Breast epithelium (tissue), 4 donors: ENCODE measurements around the gene HIC1. TPM values are rescaled to one million over a fixed set of nuclear protein-coding genes. Genes with fewer than 3 reads are reported as not detected.

Experiments
- DNase-seq, 2 donors: peaks; one replicate each; pipeline ENCODE4 v3.0.0-alpha.2; 2019; ENCODE audit warnings: low spot score in 2 of 2
- H3K27ac ChIP-seq, 2 donors: fragments of 200-600 bp; sonication (generic) in 1 of 2; one replicate each; pipeline ENCODE4 v1.5.1; 2016 to 2019; ENCODE audit warnings: mild to moderate bottlenecking in 1 of 2
- H3K27me3 ChIP-seq, 2 donors: fragments of 200-600 bp; sonication (generic) in 1 of 2; one replicate each; pipeline versions ENCODE4 v1.5.1 to v1.6.0; 2017 to 2019; ENCODE audit warnings: control low read depth in 1 of 2, mild to moderate bottlenecking in 1 of 2
- H3K36me3 ChIP-seq: fragments of 200-600 bp; one replicate; pipeline ENCODE4 v1.5.1; 2019
- H3K4me1 ChIP-seq, 2 donors: fragments of 200-600 bp; sonication (generic); one replicate each; pipeline ENCODE4 v1.5.1; 2016 to 2019; ENCODE audit warnings: control low read depth in 1 of 2
- H3K4me3 ChIP-seq, 3 donors: fragments of 200-600 bp; sonication (generic); 1 replicate in 2 of 3; 2 replicates in 1 of 3; pipeline ENCODE4 v1.5.1; 2016 to 2019; ENCODE audit warnings: mild to moderate bottlenecking in 3 of 3, moderate library complexity in 2 of 3
- H3K9me3 ChIP-seq, 2 donors: fragments of 200-600 bp; sonication (generic) in 1 of 2; one replicate each; pipeline ENCODE4 v1.5.1; 2016 to 2019; ENCODE audit warnings: control low read depth in 1 of 2
- CTCF ChIP-seq, 3 donors: fragments of 450-650 bp; IDR thresholded peaks; one replicate each; pipeline ENCODE4 v1.5.1; 2016 to 2017; ENCODE audit warnings: antibody characterized with exemption in 3 of 3, mild to moderate bottlenecking in 3 of 3, moderate library complexity in 3 of 3
- POLR2A ChIP-seq: fragments of 450-650 bp; IDR thresholded peaks from one replicate; pipeline ENCODE4 v1.6.1; 2016; ENCODE audit warnings: antibody characterized with exemption, mild to moderate bottlenecking, moderate library complexity
- POLR2AphosphoS5 ChIP-seq, 3 donors: sonication (generic); formaldehyde crosslinking; IDR thresholded peaks; one replicate each; pipeline ENCODE4 v1.6.1; 2017; ENCODE audit warnings: antibody characterized with exemption in 3 of 3
- intact Hi-C: fragments of 100-400 bp; cut with DNase I; formaldehyde crosslinking; loops from one replicate; pipeline ENCODE4 v1.15.1; 2023; ENCODE audit warnings: low total_unique reads
- total RNA-seq, 3 donors: library from RNA; depleted of rRNA; stranded (reverse); fragments of >200 nt; gene quantifications; one replicate each; pipeline ENCODE4 v1.1.0, GENCODE V29; 2016

Gene HIC1
- total RNA-seq, 3 donors from 2014 or later: 12.6 to 16.4 (median 12.7) TPM

DNA sequence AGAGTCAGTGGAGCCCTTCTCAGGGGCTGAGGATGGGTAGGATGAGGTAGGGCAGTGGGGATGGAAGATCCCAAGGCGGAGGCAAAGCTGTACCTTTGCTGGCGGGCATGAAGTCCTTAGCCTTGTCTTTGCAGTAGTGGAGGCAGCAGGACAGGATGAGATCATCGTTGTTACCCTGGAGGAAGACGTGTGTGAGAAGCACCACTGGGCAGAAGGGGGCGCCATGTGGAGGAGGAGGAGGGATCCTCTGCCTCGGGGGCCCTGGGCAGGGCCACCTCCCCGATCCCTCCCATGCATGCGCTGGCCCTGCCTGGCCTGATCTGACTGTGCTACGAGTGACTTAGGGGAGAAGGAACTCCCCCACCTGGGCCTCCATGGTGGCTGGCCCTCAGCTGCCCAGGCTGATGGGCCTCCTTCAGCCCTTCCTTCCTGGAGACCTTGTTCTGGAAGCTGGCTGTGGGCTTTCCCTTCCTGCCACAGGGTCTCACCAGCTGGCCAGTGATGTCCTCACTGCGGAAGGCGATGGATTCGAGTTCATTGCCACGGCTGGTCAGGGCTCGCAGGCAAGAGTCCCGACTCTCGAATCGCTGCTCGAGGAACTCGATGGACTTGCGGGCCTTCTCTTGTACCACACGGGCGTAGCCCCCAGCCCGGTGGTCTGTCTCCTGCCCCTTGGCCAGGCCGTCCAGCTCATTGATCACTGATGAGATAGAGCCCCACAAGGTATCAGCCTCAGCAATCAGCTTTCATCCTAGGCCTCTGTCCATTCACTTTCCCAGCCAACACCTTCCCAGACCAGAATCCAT is 10.3 kb downstream of the HIC1 start:
- no peak for DNase-seq
- intact Hi-C loops: no loop called here
- Histone ChIP-seq H3K27me3 (no peaks in the 10 kb centered on the region), H3K27ac (peak overlapping the region; percentile 74 to 89), H3K4me3 (no peak overlapping the region), H3K36me3 (no peaks in the 10 kb centered on the region), H3K9me3 (no peaks in the 10 kb centered on the region), H3K4me1 (peaks cover 11 to 12% of the 10 kb centered on the region in 2 donors)
- TF ChIP-seq POLR2A (no peak), POLR2AphosphoS5 (IDR thresholded peaks at IDR 0.05) (no peak), CTCF (IDR thresholded peaks at IDR 0.05) (no peak)

DNA sequence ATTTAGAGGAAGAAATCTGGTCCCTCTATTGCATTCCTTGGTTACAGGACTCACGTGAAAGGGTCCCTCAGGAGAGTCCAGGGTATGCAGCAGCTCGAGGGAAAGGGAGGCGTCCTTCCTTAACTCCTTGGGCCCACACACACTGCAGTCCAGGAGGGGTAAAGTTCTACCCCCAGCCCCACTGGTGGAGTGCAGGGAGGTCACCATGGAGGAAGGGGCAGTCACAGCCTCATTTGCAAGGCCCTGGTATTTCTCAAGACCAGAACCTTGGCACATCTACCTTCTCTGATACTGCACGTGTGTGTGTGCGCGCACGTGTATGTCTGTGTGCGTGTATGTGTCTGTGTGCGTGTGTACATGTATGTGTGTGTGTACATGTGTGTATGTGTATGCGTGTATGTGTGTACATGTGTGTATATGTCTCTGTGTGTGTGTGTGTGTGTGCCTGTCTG is 11.1 kb downstream of the HIC1 start:
- intact Hi-C loops: no loop called here
- DNase-seq: no peak
- Histone ChIP-seq H3K4me3 (no peak overlapping the region), H3K27ac (peak overlapping the region; percentile 74 to 89), H3K9me3 (no peaks in the 10 kb centered on the region), H3K36me3 (no peaks in the 10 kb centered on the region), H3K4me1 (peaks cover 11 to 12% of the 10 kb centered on the region in 2 donors), H3K27me3 (no peaks in the 10 kb centered on the region)
- TF ChIP-seq POLR2A: no peak
- peak; percentile 26 to 61 (median 36) for TF ChIP-seq POLR2AphosphoS5 (IDR thresholded peaks at IDR 0.05)

DNA sequence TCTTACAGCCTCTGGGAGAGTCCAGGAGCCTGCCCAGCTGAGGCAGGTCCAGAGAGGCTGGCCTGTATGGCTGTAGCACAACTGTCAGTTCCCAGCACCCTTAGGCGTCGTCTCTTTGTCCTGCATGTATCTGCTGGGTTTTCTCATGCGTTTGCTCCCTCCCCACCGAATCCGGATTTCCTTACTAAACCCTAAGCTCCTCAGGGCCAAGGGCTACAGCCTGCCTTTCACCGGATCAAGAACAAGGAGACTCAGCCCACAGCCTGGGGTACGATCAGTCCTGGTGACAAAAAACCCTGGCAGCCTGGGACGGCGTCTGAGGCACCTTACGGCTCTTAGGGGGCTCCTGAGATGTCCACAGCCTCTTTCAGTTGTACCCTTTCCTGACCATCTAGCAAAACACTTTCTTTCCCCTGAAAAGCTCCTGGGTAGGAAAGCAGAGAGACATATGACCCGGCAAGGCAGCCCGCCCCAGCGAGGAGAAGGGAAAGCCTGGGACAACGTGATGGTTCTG is 12.2 kb downstream of the HIC1 start:
- no peak overlapping the region for H3K4me3 ChIP-seq
- H3K9me3 ChIP-seq: no peaks in the 10 kb centered on the region
- H3K27ac ChIP-seq: peak overlapping the region; percentile 78 to 89
- no peak for DNase-seq
- intact Hi-C loops: no loop called here
- no peaks in the 10 kb centered on the region for H3K27me3 ChIP-seq
- H3K4me1 ChIP-seq: peaks cover 11 to 12% of the 10 kb centered on the region in 2 donors
- no peaks in the 10 kb centered on the region for H3K36me3 ChIP-seq
- TF ChIP-seq CTCF (IDR thresholded peaks at IDR 0.05): no peak
- TF ChIP-seq POLR2AphosphoS5 (IDR thresholded peaks at IDR 0.05): no peak
- no peak for TF ChIP-seq POLR2A

GRCh38 chr17:2067608-2068024 is 12.7 kb downstream of the HIC1 start:
- TF ChIP-seq POLR2AphosphoS5 (IDR thresholded peaks at IDR 0.05): peak in 2 of 3 donors; percentile 39 to 54
- no peak for TF ChIP-seq CTCF (IDR thresholded peaks at IDR 0.05)
- TF ChIP-seq POLR2A: no peak
- Histone ChIP-seq H3K27ac (peak overlapping the region; percentile 78 to 89), H3K27me3 (no peaks in the 10 kb centered on the region), H3K4me1 (peaks cover 11 to 12% of the 10 kb centered on the region in 2 donors), H3K36me3 (no peaks in the 10 kb centered on the region), H3K9me3 (no peaks in the 10 kb centered on the region), H3K4me3 (no peak overlapping the region)
- DNase-seq: no peak
- intact Hi-C loops: no loop called here

DNA sequence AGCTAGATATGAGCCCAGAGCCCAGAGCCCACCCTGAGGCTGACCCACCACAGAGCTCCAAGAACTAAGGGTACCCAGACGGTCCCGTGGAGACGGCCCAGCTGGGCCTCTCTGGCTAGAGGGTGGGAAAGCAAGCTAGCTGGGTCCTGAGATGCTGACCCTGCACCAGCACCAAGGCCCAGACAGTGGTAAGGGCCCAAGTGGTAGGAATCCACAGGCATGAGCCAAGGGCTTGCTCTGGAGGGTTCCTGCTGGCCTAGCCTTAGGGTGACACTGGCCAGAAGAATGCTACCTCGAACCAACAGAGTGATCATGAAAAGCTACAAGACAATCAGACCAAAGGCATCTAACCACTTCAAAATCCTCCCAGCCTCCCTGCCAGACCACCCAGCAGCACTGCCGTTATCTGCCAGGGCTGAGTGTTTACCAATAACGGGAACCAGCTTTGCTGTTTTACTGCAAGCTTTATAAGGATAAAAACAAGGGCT is 13.2 kb downstream of the HIC1 start:
- H3K4me1 ChIP-seq: peaks cover 11 to 12% of the 10 kb centered on the region in 2 donors
- peak overlapping the region; percentile 78 to 89 for H3K27ac ChIP-seq
- no peaks in the 10 kb centered on the region for H3K36me3 ChIP-seq
- intact Hi-C loops: no loop called here
- H3K27me3 ChIP-seq: no peaks in the 10 kb centered on the region
- no peak for TF ChIP-seq POLR2AphosphoS5 (IDR thresholded peaks at IDR 0.05)
- H3K9me3 ChIP-seq: no peaks in the 10 kb centered on the region
- no peak overlapping the region for H3K4me3 ChIP-seq
- DNase-seq: no peak

DNA sequence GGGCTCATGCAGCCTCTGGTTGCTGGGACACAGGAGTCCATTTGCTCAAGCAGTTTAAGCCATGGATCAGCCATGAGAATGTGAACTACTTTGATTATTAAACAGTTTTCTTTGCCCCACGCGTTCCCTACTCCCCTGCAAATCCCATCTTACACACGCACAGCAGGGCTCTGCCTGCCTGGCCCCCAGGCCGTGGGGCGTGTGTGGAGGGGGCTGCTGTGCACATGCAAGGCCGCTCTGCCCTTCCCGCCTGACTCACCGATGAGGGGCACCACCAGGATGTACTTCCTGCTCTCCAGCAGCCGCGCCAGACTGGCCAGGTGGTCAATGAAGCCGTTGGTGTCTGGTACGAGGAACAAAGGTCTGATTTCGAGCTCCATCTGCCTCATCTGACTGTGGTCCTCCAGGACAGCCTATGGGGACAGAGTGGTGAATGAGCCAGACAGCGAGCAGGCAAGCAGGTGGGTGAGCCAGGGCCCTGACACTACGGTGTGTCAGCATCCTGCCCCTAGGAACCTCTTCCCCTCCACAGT is 13.7 kb downstream of the HIC1 start:
- Histone ChIP-seq H3K27me3 (no peaks in the 10 kb centered on the region), H3K4me3 (no peak overlapping the region), H3K36me3 (no peaks in the 10 kb centered on the region), H3K9me3 (no peaks in the 10 kb centered on the region), H3K4me1 (peaks cover 11 to 12% of the 10 kb centered on the region in 2 donors), H3K27ac (peak overlapping the region; percentile 78 to 89)
- TF ChIP-seq CTCF (IDR thresholded peaks at IDR 0.05) (no peak), POLR2AphosphoS5 (IDR thresholded peaks at IDR 0.05) (no peak), POLR2A (no peak)
- no peak for DNase-seq
- intact Hi-C loops: no loop called here
